GM12864 (cell line): ENCODE data around the gene PAFAH2.

Source experiments
- DNase-seq: peaks from one replicate; pipeline ENCODE4 v3.0.0-alpha.2; 2011; ENCODE audit warnings: low read depth
- H3K4me3 ChIP-seq: 2 replicates; pipeline ENCODE4 v1.5.1; 2011; ENCODE audit warnings: mild to moderate bottlenecking, low read depth, low read length, control low read depth
- CTCF ChIP-seq: IDR thresholded peaks from 2 replicates; pipeline ENCODE4 v1.5.1; 2011; ENCODE audit warnings: low read depth, mild to moderate bottlenecking, moderate library complexity, low read length, control low read depth, inconsistent platforms; ENCODE audit errors: missing control alignments

The PAFAH2 gene

DNA sequence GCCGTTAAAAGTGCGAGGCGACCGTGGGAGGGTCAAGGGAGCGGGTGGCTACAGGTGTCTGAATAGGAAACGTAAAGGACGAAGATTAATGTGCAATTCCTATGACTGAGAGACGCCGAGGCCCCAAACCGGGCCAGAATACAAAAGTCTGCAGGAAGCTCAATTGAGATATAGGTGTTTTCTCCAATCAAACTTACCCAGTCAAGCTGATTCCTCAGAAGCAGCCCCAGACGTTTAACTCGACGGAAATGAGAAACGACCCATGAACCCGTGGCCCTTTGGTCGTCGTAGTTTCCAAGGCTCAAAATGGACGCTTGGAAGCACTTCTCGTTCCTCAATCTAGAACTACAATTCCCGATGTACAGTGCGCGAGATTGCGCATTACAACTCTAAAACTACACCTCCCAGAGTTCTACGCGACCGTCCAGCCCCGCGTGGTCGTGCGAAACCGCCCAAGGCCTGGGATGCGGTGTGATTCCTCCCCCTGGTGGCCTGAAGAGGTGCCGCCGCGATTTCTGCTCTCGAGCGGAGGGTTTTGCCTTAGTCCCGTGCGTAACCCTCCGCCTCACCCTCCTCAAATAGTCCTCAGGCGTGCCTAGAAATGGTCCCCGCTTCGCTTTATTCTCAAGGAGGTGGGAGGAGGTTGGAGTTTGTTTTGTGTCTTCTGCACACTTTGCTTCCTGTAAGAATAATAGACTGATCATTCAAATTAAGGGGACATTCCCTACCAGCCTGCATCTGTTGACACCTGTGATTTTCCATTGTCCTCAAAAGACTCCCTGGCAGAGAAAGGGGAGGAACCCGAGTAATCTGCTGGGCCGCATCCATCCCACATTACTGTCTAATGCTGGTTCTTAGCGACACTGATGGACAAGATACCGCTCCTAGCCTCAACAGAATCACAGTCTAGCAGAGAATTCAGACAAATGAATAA is at the start of gene PAFAH2:
Gene PAFAH2 (minus strand): TSS at position 236 of the 934 bp plus-strand sequence. CDS start 7,247 bp downstream, outside the sequence.
- peak within 1 kb of the TSS; percentile 74 for H3K4me3 ChIP-seq

GRCh38 chr1:26047278-26047874 is 49.5 kb upstream of the PAFAH2 start:
- H3K4me3 ChIP-seq = no peak overlapping the region
- no peak for TF ChIP-seq CTCF
- no peak for DNase-seq

More for the DNA sequence above, at the start of gene PAFAH2:
- peak; percentile 92 for TF ChIP-seq CTCF
- DNase-seq = peak; percentile 99

DNA sequence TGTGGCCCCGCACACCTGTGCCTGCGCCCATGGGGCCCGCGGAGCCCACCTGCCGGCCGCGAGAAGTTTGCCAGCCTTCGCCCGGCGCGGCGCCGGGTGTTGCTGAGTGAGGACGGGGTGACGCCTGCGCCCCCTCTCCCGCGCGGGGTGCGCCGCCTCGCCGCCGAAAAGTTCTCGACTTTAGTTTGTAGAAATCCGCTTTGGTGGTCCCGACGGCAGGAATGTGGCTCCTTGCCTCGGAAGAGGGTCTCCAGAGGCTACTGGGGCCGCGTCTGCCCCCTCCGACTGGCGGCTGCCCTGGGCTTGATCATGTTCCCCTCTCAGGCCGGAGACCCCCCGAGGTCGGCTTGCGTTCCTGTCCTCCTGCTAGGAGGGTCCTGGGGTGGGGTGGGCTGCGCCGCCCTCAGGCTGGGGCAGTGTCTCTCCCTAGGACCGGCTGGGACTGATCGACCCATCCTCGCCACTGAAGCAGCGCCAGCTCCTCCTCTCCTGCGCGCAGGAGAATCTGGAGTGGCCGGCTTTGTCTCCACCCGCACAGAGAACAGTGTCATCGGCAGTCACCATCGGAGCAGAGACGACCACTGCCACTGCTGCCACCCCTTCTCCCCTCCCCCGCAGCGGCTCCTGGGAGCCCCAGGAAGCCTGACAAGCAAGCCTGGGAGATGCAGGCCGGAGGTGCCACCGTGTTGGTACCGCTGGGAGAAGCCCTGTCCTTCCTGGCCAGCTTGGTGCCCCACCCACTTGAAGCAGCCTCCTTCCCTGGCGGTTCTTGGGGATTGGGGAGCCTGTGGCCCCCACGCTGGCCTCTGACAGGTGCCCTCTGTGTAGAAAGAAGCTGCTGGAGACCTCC is 48.6 kb upstream of the PAFAH2 start:
- TF ChIP-seq CTCF = no peak
- no peak for DNase-seq
- H3K4me3 ChIP-seq = no peak overlapping the region

DNA sequence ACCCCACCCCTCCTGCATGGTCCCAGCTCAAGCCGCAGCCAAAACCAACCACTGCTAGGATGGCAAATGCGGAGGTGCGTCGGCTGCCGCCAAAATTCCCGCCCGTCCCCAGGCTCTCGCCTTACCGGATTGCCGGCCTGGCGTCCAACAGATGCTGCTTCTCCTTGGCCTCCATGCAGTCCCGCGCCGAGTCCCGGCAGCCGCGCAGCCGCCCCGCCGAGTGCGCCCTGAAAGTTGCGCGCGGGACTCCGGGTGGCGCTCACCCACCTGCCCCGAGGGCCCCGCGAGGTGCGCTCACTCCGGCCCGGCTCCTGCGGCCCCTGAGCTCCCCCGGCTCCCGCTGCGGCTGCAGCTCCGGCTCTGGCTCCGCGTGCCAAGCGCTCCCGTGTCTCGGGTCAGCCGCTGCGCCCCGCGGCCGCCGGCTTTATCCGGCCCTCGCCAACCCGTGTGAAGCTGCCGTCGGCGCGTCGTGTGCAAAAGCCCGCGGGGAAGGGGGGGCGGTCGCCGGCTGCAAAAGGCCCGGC is 47.9 kb upstream of the PAFAH2 start, which contains the start of gene SLC30A2:
Gene SLC30A2 (minus strand): TSS at position 397 of the 524 bp plus-strand sequence. CDS start 222 bp downstream, at position 175.
- no peak for TF ChIP-seq CTCF
- DNase-seq = no peak
- H3K4me3 ChIP-seq = no peak within 1 kb of the TSS

- no peak for TF ChIP-seq CTCF
- no peak for DNase-seq
- H3K4me3 ChIP-seq = no peak overlapping the region
Observed at GRCh38 chr1:26044971-26045721, 47.3 kb upstream of the PAFAH2 start.

GRCh38 chr1:26044414-26044813 is 46.6 kb upstream of the PAFAH2 start:
- DNase-seq = no peak
- H3K4me3 ChIP-seq = no peak overlapping the region

More at GRCh38 chr1:26044414-26044813, 46.6 kb upstream of the PAFAH2 start:
- TF ChIP-seq CTCF = no peak
